GM12872 (cell line): ENCODE data around the gene CHCHD3.

Experiments
- TF ChIP-seq, protein P1 (sequence below): IDR thresholded peaks from 3 replicates; pipeline ENCODE4 v1.5.1; 2011; ENCODE audit warnings: low read depth, mild to moderate bottlenecking, low read length, moderate library complexity; ENCODE audit not compliant: insufficient read depth

Gene CHCHD3

DNA sequence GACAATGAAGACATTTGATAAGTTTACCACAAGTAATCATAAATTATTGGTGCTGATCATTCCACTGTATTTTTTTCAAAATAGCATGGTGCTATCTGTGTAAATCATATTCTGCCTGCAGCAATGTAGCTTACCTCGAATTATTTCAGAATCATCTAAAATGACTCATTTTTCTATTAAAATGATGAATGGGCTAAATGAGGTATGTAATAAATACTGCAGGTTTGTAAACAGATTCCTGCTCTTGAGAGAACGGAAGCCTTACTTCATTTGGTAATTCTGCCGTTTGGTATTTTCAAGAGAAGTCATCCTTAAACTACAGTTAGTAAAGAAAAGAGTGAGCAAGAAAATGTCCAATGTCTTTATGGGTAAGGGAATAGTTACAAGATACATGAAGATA lies 115.9 kb downstream of the CHCHD3 start:
- TF ChIP-seq, protein P1, sequence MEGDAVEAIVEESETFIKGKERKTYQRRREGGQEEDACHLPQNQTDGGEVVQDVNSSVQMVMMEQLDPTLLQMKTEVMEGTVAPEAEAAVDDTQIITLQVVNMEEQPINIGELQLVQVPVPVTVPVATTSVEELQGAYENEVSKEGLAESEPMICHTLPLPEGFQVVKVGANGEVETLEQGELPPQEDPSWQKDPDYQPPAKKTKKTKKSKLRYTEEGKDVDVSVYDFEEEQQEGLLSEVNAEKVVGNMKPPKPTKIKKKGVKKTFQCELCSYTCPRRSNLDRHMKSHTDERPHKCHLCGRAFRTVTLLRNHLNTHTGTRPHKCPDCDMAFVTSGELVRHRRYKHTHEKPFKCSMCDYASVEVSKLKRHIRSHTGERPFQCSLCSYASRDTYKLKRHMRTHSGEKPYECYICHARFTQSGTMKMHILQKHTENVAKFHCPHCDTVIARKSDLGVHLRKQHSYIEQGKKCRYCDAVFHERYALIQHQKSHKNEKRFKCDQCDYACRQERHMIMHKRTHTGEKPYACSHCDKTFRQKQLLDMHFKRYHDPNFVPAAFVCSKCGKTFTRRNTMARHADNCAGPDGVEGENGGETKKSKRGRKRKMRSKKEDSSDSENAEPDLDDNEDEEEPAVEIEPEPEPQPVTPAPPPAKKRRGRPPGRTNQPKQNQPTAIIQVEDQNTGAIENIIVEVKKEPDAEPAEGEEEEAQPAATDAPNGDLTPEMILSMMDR, result no peak

- TF ChIP-seq, protein P1, result no peak
These were observed 117.0 kb downstream of the CHCHD3 start for GRCh38 chr7:132964876-132965275.

GRCh38 chr7:132959891-132960290 lies 122.0 kb downstream of the CHCHD3 start:
- TF ChIP-seq, protein P1, result no peak

DNA sequence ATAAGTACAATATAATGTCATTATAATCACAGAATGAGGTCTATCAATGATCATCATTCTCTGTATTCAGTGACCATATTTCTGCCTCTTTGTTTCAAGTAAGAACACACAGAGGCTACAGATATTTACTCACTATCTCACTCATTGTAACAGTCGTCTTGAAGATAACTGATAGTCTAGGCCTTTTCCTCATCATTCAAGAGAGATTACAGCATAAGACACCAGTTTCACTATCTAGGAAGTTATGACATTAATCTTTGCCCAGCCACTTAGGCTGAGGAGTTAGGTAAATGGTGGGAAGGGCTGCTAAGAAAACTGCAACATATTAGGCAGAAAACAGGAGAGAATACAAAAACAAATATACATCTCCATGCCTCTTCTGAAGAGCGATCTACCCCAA lies 125.3 kb downstream of the CHCHD3 start:
- TF ChIP-seq, protein P1, result no peak

DNA sequence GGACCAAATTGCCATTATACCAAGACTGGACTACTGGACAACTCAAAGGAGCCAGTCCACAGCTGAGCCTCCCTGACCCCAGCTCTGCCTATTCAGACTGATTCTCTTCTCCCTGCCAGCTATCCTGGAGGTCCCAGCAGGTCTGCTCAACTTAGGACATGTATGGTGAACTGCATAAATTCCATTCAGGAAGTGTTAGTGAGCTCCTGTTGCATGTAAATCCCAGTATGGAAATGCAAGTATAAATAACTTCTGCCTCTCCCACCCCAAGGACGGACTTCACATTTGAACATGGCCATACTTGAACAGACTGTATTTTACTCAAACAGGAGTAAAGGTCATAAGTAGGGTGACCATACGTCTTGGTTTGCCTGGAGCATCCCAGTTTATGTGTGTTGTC lies 128.4 kb downstream of the CHCHD3 start:
- TF ChIP-seq, protein P1, result no peak

DNA sequence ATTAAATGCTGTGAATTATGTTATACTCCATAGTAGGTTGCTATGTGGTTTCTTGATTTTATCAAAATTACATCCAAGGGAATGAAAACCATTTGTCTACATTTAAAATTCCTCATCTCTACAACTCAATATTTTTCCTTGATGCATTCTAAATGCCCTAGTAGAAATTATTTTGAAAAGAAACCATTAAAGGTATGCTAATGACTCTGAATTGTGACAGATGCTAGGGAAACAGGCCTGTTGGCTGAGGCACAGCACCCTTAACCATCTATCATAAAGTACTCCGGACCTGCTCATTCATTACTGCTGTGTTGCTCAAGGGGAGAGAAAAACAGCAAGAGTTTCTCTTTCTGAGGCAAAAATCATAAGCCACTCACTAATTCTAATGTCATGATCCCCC lies 131.2 kb downstream of the CHCHD3 start:
- TF ChIP-seq, protein P1, result no peak

- TF ChIP-seq, protein P1, result no peak
These were observed 134.9 kb downstream of the CHCHD3 start for GRCh38 chr7:132947011-132947410.

GRCh38 chr7:132944774-132945173 lies 137.1 kb downstream of the CHCHD3 start:
- TF ChIP-seq, protein P1, result no peak
